Stomach (tissue), 9 donors: ENCODE measurements around the gene REXO1. TPM values are rescaled to one million over a fixed set of nuclear protein-coding genes. Genes with fewer than 3 reads are reported as not detected.

Experiments
- DNase-seq, 2 donors: peaks; one replicate each; pipeline versions ENCODE4 v3.0.0 to v3.0.0-alpha.2; 2013 to 2019
- H3K27ac ChIP-seq, 5 donors: fragments of 200-600 bp in 4 of 5; sonication (generic) in 4 of 5; one replicate each; pipeline ENCODE4 v1.5.1; 2013 to 2019; ENCODE audit warnings: mild to moderate bottlenecking in 1 of 5, moderate library complexity in 1 of 5
- H3K27me3 ChIP-seq, 3 donors: fragments of 200-600 bp; sonication (generic); one replicate each; pipeline ENCODE4 v1.5.1; 2017 to 2019; ENCODE audit warnings: mixed run types in 1 of 3
- H3K36me3 ChIP-seq, 4 donors: fragments of 200-600 bp; sonication (generic); 1 replicate in 3 of 4; 2 replicates in 1 of 4; pipeline ENCODE4 v1.5.1; 2016 to 2019
- H3K4me1 ChIP-seq, 4 donors: fragments of 200-600 bp; sonication (generic); one replicate each; pipeline ENCODE4 v1.5.1; 2016 to 2019
- H3K4me3 ChIP-seq, 4 donors: fragments of 200-600 bp; sonication (generic) in 3 of 4; one replicate each; pipeline ENCODE4 v1.5.1; 2016 to 2019; ENCODE audit warnings: mild to moderate bottlenecking in 1 of 4
- H3K9me3 ChIP-seq, 4 donors: fragments of 200-600 bp; sonication (generic); one replicate each; pipeline ENCODE4 v1.5.1; 2016 to 2019
- CTCF ChIP-seq, 7 experiments: fragments of 450-650 bp in 4 of 7; fragments of 200-600 bp in 3 of 7; sonication (generic) in 3 of 7; IDR thresholded peaks; one replicate each; pipeline ENCODE4 v1.5.1; 2016 to 2019; ENCODE audit warnings: antibody characterized with exemption in 7 of 7, control low read depth in 2 of 7, mild to moderate bottlenecking in 1 of 7
- EP300 ChIP-seq: sonication (generic); formaldehyde crosslinking; IDR thresholded peaks from one replicate; pipeline ENCODE4 v1.6.1; 2017; ENCODE audit warnings: antibody characterized with exemption
- POLR2A ChIP-seq, 4 donors: fragments of 450-650 bp; IDR thresholded peaks; one replicate each; pipeline ENCODE4 v1.6.1; 2016; ENCODE audit warnings: antibody characterized with exemption in 4 of 4, control low read depth in 2 of 4, mild to moderate bottlenecking in 1 of 4, moderate library complexity in 1 of 4
- POLR2AphosphoS5 ChIP-seq, 3 donors: sonication (generic); formaldehyde crosslinking; IDR thresholded peaks; one replicate each; pipeline ENCODE4 v1.6.1; 2016; ENCODE audit warnings: antibody characterized with exemption in 3 of 3
- WGBS, 5 donors: extraction: QIAGEN DNeasy Blood & Tissue Kit in 3 of 5; methylation state at CpG; one replicate each; pipeline versions ENCODE4 v1.1.5 to v1.1.7; 2013 to 2018; 5-methylcytosine and 5-hydroxymethylcytosine counted together
- intact Hi-C: fragments of 100-400 bp; cut with DNase I; formaldehyde crosslinking; loops from one replicate; pipeline ENCODE4 v1.15.1; 2023; ENCODE audit warnings: low total_unique reads
- polyA plus RNA-seq, 3 donors: library from polyadenylated mRNA; stranded (reverse); fragments of 200-250 nt; gene quantifications; one replicate each; pipeline ENCODE4 v1.2.3, GENCODE V29; 2013
- total RNA-seq, 5 donors: library from RNA; depleted of rRNA; stranded (reverse); fragments of >200 nt; gene quantifications; one replicate each; pipeline versions ENCODE4 v1.1.0 to v1.2.3, GENCODE V29; 2014 to 2016
- donor health status: healthy with polysubstance abuse.
- donor health status: Bipolar disorder and iron deficiency.
- donor health status: healthy.

The REXO1 gene
- total and polyA plus RNA-seq, 8 donors = 10.1 to 164 (median 15.6) TPM

- intact Hi-C loops = loop anchor here (10.0 kb wide), 1 partner anchor 271 kb away; no protein-coding TSS in a partner anchor
- WGBS, 5 donors = 34 to 39% (median 34%) methylated on average over 15 of the region's 15 CpGs
- H3K36me3 ChIP-seq = peaks cover 45 to 97% (median 86%) of the 10 kb centered on the region in 4 donors
- H3K9me3 ChIP-seq = no peaks in the 10 kb centered on the region
- no peak overlapping the region for H3K27ac ChIP-seq
- no peaks in the 10 kb centered on the region for H3K27me3 ChIP-seq
- H3K4me3 ChIP-seq = no peak overlapping the region
- H3K4me1 ChIP-seq = peaks cover 9 to 36% (median 23%) of the 10 kb centered on the region in 4 donors
- TF ChIP-seq POLR2A (IDR thresholded peaks at IDR 0.05) (no peak), POLR2AphosphoS5 (IDR thresholded peaks at IDR 0.05) (peak in 1 of 3 donors; percentile 21), CTCF (IDR thresholded peaks at IDR 0.05) (peak in 5 of 7 experiments; percentile 86 to 96 (median 92)), EP300 (no peak)
- DNase-seq = peak; percentile 81 to 92
These were observed 22.2 kb downstream of the REXO1 start for GRCh38 chr19:1825909-1826556.

- intact Hi-C loops = loop anchor here (10.0 kb wide), 1 partner anchor 269 kb away; no protein-coding TSS in a partner anchor
- H3K4me1 ChIP-seq = peaks cover 9 to 24% (median 18%) of the 10 kb centered on the region in 4 donors
- no peak overlapping the region for H3K27ac ChIP-seq
- TF ChIP-seq POLR2A (IDR thresholded peaks at IDR 0.05) (no peak), CTCF (IDR thresholded peaks at IDR 0.05) (no peak)
- DNase-seq = no peak
- H3K27me3 ChIP-seq = no peaks in the 10 kb centered on the region
- WGBS, 5 donors = 61 to 71% (median 68%) methylated on average over 7 to 14 of the region's 14 CpGs
- H3K4me3 ChIP-seq = no peak overlapping the region
- H3K9me3 ChIP-seq = no peaks in the 10 kb centered on the region
- H3K36me3 ChIP-seq = peaks cover 57 to 98% (median 91%) of the 10 kb centered on the region in 4 donors
These were observed 24.0 kb downstream of the REXO1 start for GRCh38 chr19:1824252-1824622.

- TF ChIP-seq POLR2AphosphoS5 (IDR thresholded peaks at IDR 0.05) (no peak), CTCF (IDR thresholded peaks at IDR 0.05) (no peak), POLR2A (IDR thresholded peaks at IDR 0.05) (no peak), EP300 (no peak)
- Histone ChIP-seq H3K4me1 (peaks cover 9 to 19% (median 16%) of the 10 kb centered on the region in 4 donors), H3K27ac (no peak overlapping the region), H3K27me3 (no peaks in the 10 kb centered on the region), H3K9me3 (no peaks in the 10 kb centered on the region), H3K36me3 (peaks cover 61 to 100% (median 94%) of the 10 kb centered on the region in 4 donors), H3K4me3 (no peak overlapping the region)
- 85 to 92% (median 87%) methylated on average over 22 to 36 of the region's 36 CpGs for WGBS, 5 donors
- intact Hi-C loops = loop anchor here (10.0 kb wide), 1 partner anchor 269 kb away; no protein-coding TSS in a partner anchor
- no peak for DNase-seq
These were observed 24.6 kb downstream of the REXO1 start for GRCh38 chr19:1823539-1824251.

GRCh38 chr19:1823020-1823419 lies 25.3 kb downstream of the REXO1 start:
- H3K4me3 ChIP-seq = no peak overlapping the region
- no peaks in the 10 kb centered on the region for H3K27me3 ChIP-seq
- WGBS, 5 donors = 78 to 94% (median 81%) methylated on average over 7 to 8 of the region's 8 CpGs
- no peak overlapping the region for H3K27ac ChIP-seq
- peaks cover 66 to 100% (median 94%) of the 10 kb centered on the region in 4 donors for H3K36me3 ChIP-seq
- H3K4me1 ChIP-seq = peaks cover 9 to 18% (median 16%) of the 10 kb centered on the region in 4 donors
- no peak for TF ChIP-seq POLR2AphosphoS5 (IDR thresholded peaks at IDR 0.05)
- no peak for TF ChIP-seq EP300
- TF ChIP-seq POLR2A (IDR thresholded peaks at IDR 0.05) = no peak
- TF ChIP-seq CTCF (IDR thresholded peaks at IDR 0.05) = no peak
- DNase-seq = no peak
- intact Hi-C loops = loop anchor here (10.0 kb wide), 1 partner anchor 268 kb away; no protein-coding TSS in a partner anchor
- no peaks in the 10 kb centered on the region for H3K9me3 ChIP-seq
